ENCODE data around the gene CALD1.

The CALD1 gene

DNA sequence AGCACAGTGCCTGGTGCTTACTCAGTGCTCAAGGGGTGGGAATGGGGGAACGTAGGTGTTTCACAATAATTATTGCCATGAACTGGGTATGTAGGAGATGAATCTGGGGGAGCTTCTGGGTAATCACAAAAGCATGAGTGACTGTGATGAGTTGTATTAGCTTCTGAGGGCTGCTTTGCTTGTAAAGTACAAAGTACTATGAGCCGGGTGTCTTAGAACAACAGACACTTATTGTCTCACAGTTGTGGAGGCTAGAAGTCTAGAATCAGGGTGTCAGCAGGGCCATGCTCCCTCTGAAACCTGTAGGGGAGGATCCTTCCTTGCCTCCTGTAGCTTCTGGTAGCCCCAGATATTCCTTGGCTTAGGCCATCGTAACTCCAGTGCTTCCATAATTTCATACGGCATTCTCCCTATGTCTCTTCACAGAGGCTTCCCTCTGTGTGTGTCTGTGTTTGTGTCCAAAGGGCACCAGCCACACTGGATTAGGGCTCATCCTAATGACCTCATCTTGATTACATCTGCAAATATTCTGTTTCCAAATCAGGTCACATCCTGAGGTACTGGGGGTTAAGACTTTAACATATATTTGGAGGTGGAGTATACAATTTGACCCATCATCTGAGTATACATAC lies 122.1 kb downstream of the CALD1 start:
- Histone ChIP-seq H3K4ac (ENCODE audit: low read length) (no peak overlapping the region), H2BK12ac (ENCODE audit: low read length) (no peak overlapping the region), H2AFZ (ENCODE audit: low read length) (no peak overlapping the region), H3K23ac (ENCODE audit: low read depth, low read length, poor library complexity) (no peak overlapping the region), H3K14ac (ENCODE audit: low read length) (no peak overlapping the region), H3K4me3 (ENCODE audit: low read length in 2 of 2) (no peak overlapping the region), H3K27ac (replicated peaks; ENCODE audit: low read length) (no peak overlapping the region), H3K4me2 (ENCODE audit: insufficient read depth, low read length, poor library complexity, severe bottlenecking) (no peak overlapping the region), H3K27me3 (ENCODE audit: control insufficient read depth in 3 of 3, insufficient read depth in 3 of 3, low read depth in 1 of 3, low read length in 3 of 3) (no peaks in the 10 kb centered on the region), H2BK15ac (ENCODE audit: low read length) (no peak overlapping the region), H3K79me1 (ENCODE audit: low read depth, low read length) (peaks cover 3% of the 10 kb centered on the region), H2BK120ac (ENCODE audit: low read depth, low read length) (no peak overlapping the region), H3K4me1 (ENCODE audit: control insufficient read depth in 2 of 2, insufficient read depth in 1 of 2, low read depth in 1 of 2, low read length in 2 of 2) (no peaks in the 10 kb centered on the region), H4K8ac (ENCODE audit: low read depth, low read length) (no peak overlapping the region), H3K9me3 (replicated peaks in 1 of 2; ENCODE audit: control insufficient read depth in 2 of 2, insufficient read depth in 1 of 2, low read depth in 1 of 2, low read length in 2 of 2) (peaks cover 1 to 6% of the 10 kb centered on the region in 2 donors), H3K18ac (ENCODE audit: low read length) (no peak overlapping the region), H4K91ac (ENCODE audit: low read depth, low read length, poor library complexity) (no peak overlapping the region), H3K36me3 (replicated peaks in 1 of 2; ENCODE audit: control insufficient read depth in 2 of 2, insufficient read depth in 2 of 2, low read length in 2 of 2) (peaks cover 2 to 19% of the 10 kb centered on the region in 2 donors), H2AK5ac (ENCODE audit: low read depth, low read length) (no peak overlapping the region), H3K9ac (ENCODE audit: low read depth, low read length, poor library complexity) (no peak overlapping the region), H2BK5ac (ENCODE audit: low read length) (no peak overlapping the region)
- WGBS, 2 donors (ENCODE audit: extremely low coverage in 2 of 2, insufficient read length in 2 of 2, insufficient replicate concordance in 1 of 2) = no CpG with 5 or more reads among the region's 4 CpGs
- no peak for DNase-seq (ENCODE audit: low spot score)

DNA sequence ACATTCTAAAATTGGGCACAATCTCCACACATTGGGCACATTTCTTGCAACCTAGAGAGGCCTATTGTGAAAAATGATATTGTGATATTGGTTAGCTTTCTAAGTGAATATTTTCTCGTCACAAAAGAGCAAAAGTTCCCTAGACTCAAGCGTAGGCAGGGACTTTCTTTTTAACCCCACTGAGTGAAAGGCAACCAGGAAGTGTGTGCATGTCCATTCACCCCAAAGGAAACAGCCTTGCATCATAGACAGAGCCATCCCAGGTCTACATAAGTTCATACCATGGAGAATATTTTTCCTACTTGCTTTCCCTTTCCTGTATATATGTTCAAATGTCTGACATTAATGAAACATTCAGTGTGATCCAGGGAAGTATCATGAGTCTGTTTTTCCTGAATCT lies 122.6 kb downstream of the CALD1 start:
- H3K4me2 ChIP-seq (ENCODE audit: insufficient read depth, low read length, poor library complexity, severe bottlenecking) = no peak overlapping the region
- WGBS, 2 donors (ENCODE audit: extremely low coverage in 2 of 2, insufficient read length in 2 of 2, insufficient replicate concordance in 1 of 2) = no CpG with 5 or more reads among the region's 2 CpGs
- no peak overlapping the region for H3K4me3 ChIP-seq (ENCODE audit: low read length in 2 of 2)
- no peaks in the 10 kb centered on the region for H3K27me3 ChIP-seq (ENCODE audit: control insufficient read depth in 3 of 3, insufficient read depth in 3 of 3, low read depth in 1 of 3, low read length in 3 of 3)
- peaks cover 2 to 19% of the 10 kb centered on the region in 2 donors for H3K36me3 ChIP-seq (replicated peaks in 1 of 2; ENCODE audit: control insufficient read depth in 2 of 2, insufficient read depth in 2 of 2, low read length in 2 of 2)
- no peak overlapping the region for H2AK5ac ChIP-seq (ENCODE audit: low read depth, low read length)
- H4K8ac ChIP-seq (ENCODE audit: low read depth, low read length) = no peak overlapping the region
- peaks cover 2% of the 10 kb centered on the region for H3K79me1 ChIP-seq (ENCODE audit: low read depth, low read length)
- H2BK5ac ChIP-seq (ENCODE audit: low read length) = no peak overlapping the region
- no peak overlapping the region for H3K27ac ChIP-seq (replicated peaks; ENCODE audit: low read length)
- no peak overlapping the region for H4K91ac ChIP-seq (ENCODE audit: low read depth, low read length, poor library complexity)
- DNase-seq (ENCODE audit: low spot score) = no peak
- H2BK12ac ChIP-seq (ENCODE audit: low read length) = no peak overlapping the region
- H3K23ac ChIP-seq (ENCODE audit: low read depth, low read length, poor library complexity) = no peak overlapping the region
- H2BK15ac ChIP-seq (ENCODE audit: low read length) = no peak overlapping the region
- H3K4ac ChIP-seq (ENCODE audit: low read length) = no peak overlapping the region
- H2BK120ac ChIP-seq (ENCODE audit: low read depth, low read length) = no peak overlapping the region
- no peak overlapping the region for H3K18ac ChIP-seq (ENCODE audit: low read length)
- H3K9ac ChIP-seq (ENCODE audit: low read depth, low read length, poor library complexity) = no peak overlapping the region
- H2AFZ ChIP-seq (ENCODE audit: low read length) = no peak overlapping the region
- H3K14ac ChIP-seq (ENCODE audit: low read length) = no peak overlapping the region
- H3K9me3 ChIP-seq (replicated peaks in 1 of 2; ENCODE audit: control insufficient read depth in 2 of 2, insufficient read depth in 1 of 2, low read depth in 1 of 2, low read length in 2 of 2) = peaks cover 0 to under 1% of the 10 kb centered on the region in 2 donors
- H3K4me1 ChIP-seq (ENCODE audit: control insufficient read depth in 2 of 2, insufficient read depth in 1 of 2, low read depth in 1 of 2, low read length in 2 of 2) = no peaks in the 10 kb centered on the region

DNA sequence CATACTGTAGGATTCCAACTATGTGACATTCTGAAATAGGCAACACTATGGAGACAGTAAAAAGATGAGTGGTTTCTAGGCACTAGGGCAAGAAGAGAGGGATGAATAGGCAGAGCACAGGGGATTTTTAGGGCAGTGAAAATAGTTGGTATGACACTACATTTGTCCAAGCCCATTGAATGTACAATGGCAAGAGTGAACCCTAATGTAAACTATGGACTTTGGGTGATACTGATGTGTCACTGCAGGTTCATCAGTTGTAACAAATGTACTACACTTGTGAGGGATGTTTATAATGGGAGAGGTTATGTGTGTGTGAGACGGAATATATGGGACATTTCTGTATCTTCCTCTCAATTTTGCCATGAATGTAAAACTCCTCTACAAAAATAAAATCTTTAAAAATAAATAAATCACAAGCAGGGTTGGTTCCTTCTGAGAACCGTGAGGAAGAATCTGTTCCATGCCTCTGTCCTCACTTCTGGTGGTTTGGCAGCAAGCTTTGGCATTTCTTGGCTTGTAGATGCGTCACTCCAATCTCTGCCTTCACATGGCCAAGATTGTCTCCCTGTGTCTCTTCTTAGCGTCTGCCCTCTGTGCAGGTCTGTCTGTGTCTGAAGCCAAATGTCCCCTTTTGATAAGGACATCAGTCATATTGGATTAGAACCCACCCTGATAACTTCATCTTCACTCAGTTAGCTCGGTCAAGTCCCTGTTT lies 123.8 kb downstream of the CALD1 start:
- H3K14ac ChIP-seq (ENCODE audit: low read length) = no peak overlapping the region
- no peak overlapping the region for H2BK15ac ChIP-seq (ENCODE audit: low read length)
- no peak overlapping the region for H2BK5ac ChIP-seq (ENCODE audit: low read length)
- no peak overlapping the region for H4K8ac ChIP-seq (ENCODE audit: low read depth, low read length)
- H3K23ac ChIP-seq (ENCODE audit: low read depth, low read length, poor library complexity) = no peak overlapping the region
- H4K91ac ChIP-seq (ENCODE audit: low read depth, low read length, poor library complexity) = no peak overlapping the region
- H3K4me1 ChIP-seq (ENCODE audit: control insufficient read depth in 2 of 2, insufficient read depth in 1 of 2, low read depth in 1 of 2, low read length in 2 of 2) = no peaks in the 10 kb centered on the region
- H3K9ac ChIP-seq (ENCODE audit: low read depth, low read length, poor library complexity) = no peak overlapping the region
- DNase-seq (ENCODE audit: low spot score) = no peak
- H3K79me1 ChIP-seq (ENCODE audit: low read depth, low read length) = peaks cover 2% of the 10 kb centered on the region
- H3K4ac ChIP-seq (ENCODE audit: low read length) = no peak overlapping the region
- no CpG with 5 or more reads among the region's 5 CpGs for WGBS, 2 donors (ENCODE audit: extremely low coverage in 2 of 2, insufficient read length in 2 of 2, insufficient replicate concordance in 1 of 2)
- no peak overlapping the region for H3K4me3 ChIP-seq (ENCODE audit: low read length in 2 of 2)
- no peak overlapping the region for H3K18ac ChIP-seq (ENCODE audit: low read length)
- no peak overlapping the region for H3K27ac ChIP-seq (replicated peaks; ENCODE audit: low read length)
- H3K36me3 ChIP-seq (replicated peaks in 1 of 2; ENCODE audit: control insufficient read depth in 2 of 2, insufficient read depth in 2 of 2, low read length in 2 of 2) = peaks cover 2 to 19% of the 10 kb centered on the region in 2 donors
- H2AK5ac ChIP-seq (ENCODE audit: low read depth, low read length) = no peak overlapping the region
- no peak overlapping the region for H2BK120ac ChIP-seq (ENCODE audit: low read depth, low read length)
- H3K4me2 ChIP-seq (ENCODE audit: insufficient read depth, low read length, poor library complexity, severe bottlenecking) = no peak overlapping the region
- H3K9me3 ChIP-seq (replicated peaks in 1 of 2; ENCODE audit: control insufficient read depth in 2 of 2, insufficient read depth in 1 of 2, low read depth in 1 of 2, low read length in 2 of 2) = no peaks in the 10 kb centered on the region
- no peak overlapping the region for H2BK12ac ChIP-seq (ENCODE audit: low read length)
- H2AFZ ChIP-seq (ENCODE audit: low read length) = no peak overlapping the region
- H3K27me3 ChIP-seq (ENCODE audit: control insufficient read depth in 3 of 3, insufficient read depth in 3 of 3, low read depth in 1 of 3, low read length in 3 of 3) = no peaks in the 10 kb centered on the region

DNA sequence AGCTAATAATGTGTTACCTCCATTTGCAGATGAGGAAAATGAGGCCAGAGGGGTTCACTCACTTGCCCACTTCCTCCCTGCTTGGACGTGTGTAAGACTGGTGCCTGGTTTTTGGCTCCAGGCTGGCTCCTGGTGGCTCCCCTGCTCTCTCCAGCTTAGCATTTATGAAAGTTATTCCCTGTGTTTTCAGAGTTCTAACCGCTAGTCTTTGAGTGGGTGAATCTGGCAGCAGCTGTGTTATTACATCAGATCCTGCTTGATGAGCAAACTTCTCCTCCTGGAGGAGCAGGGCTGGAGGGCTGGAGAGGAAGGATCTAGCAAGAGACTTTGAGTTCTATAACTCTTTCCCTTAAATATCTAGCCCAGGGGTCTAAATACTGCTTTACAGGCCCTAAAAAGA lies 125.9 kb downstream of the CALD1 start:
- Histone ChIP-seq H4K91ac (ENCODE audit: low read depth, low read length, poor library complexity) (no peak overlapping the region), H3K9me3 (replicated peaks in 1 of 2; ENCODE audit: control insufficient read depth in 2 of 2, insufficient read depth in 1 of 2, low read depth in 1 of 2, low read length in 2 of 2) (no peaks in the 10 kb centered on the region), H2BK12ac (ENCODE audit: low read length) (no peak overlapping the region), H2BK15ac (ENCODE audit: low read length) (no peak overlapping the region), H2AFZ (ENCODE audit: low read length) (no peak overlapping the region), H3K27me3 (ENCODE audit: control insufficient read depth in 3 of 3, insufficient read depth in 3 of 3, low read depth in 1 of 3, low read length in 3 of 3) (no peaks in the 10 kb centered on the region), H3K79me1 (ENCODE audit: low read depth, low read length) (peaks cover 2% of the 10 kb centered on the region), H3K9ac (ENCODE audit: low read depth, low read length, poor library complexity) (no peak overlapping the region), H3K14ac (ENCODE audit: low read length) (no peak overlapping the region), H3K4me3 (ENCODE audit: low read length in 2 of 2) (no peak overlapping the region), H4K8ac (ENCODE audit: low read depth, low read length) (no peak overlapping the region), H3K18ac (ENCODE audit: low read length) (no peak overlapping the region), H3K4ac (ENCODE audit: low read length) (no peak overlapping the region), H3K27ac (replicated peaks; ENCODE audit: low read length) (no peak overlapping the region), H3K36me3 (replicated peaks in 1 of 2; ENCODE audit: control insufficient read depth in 2 of 2, insufficient read depth in 2 of 2, low read length in 2 of 2) (peaks cover 2 to 16% of the 10 kb centered on the region in 2 donors), H3K23ac (ENCODE audit: low read depth, low read length, poor library complexity) (no peak overlapping the region), H2AK5ac (ENCODE audit: low read depth, low read length) (no peak overlapping the region), H2BK120ac (ENCODE audit: low read depth, low read length) (no peak overlapping the region), H2BK5ac (ENCODE audit: low read length) (no peak overlapping the region), H3K4me1 (ENCODE audit: control insufficient read depth in 2 of 2, insufficient read depth in 1 of 2, low read depth in 1 of 2, low read length in 2 of 2) (no peaks in the 10 kb centered on the region), H3K4me2 (ENCODE audit: insufficient read depth, low read length, poor library complexity, severe bottlenecking) (no peak overlapping the region)
- WGBS, 2 donors (ENCODE audit: extremely low coverage in 2 of 2, insufficient read length in 2 of 2, insufficient replicate concordance in 1 of 2) = no CpG with 5 or more reads among the region's 2 CpGs
- no peak for DNase-seq (ENCODE audit: low spot score)

All from neuronal stem cell (in vitro differentiated cells).